Measurements from ENCODE around the gene LIN52. TPM values are rescaled to one million over a fixed set of nuclear protein-coding genes. Genes with fewer than 3 reads are reported as not detected.

The LIN52 gene
- total and polyA plus RNA-seq, 4 donors: 9.0 to 13.9 (median 9.9) TPM

GRCh38 chr14:74211945-74212580 is 127.3 kb downstream of the LIN52 start:
- no peak overlapping the region for H3K27ac ChIP-seq (ENCODE audit: low read depth in 1 of 2, low read length in 2 of 2)

DNA sequence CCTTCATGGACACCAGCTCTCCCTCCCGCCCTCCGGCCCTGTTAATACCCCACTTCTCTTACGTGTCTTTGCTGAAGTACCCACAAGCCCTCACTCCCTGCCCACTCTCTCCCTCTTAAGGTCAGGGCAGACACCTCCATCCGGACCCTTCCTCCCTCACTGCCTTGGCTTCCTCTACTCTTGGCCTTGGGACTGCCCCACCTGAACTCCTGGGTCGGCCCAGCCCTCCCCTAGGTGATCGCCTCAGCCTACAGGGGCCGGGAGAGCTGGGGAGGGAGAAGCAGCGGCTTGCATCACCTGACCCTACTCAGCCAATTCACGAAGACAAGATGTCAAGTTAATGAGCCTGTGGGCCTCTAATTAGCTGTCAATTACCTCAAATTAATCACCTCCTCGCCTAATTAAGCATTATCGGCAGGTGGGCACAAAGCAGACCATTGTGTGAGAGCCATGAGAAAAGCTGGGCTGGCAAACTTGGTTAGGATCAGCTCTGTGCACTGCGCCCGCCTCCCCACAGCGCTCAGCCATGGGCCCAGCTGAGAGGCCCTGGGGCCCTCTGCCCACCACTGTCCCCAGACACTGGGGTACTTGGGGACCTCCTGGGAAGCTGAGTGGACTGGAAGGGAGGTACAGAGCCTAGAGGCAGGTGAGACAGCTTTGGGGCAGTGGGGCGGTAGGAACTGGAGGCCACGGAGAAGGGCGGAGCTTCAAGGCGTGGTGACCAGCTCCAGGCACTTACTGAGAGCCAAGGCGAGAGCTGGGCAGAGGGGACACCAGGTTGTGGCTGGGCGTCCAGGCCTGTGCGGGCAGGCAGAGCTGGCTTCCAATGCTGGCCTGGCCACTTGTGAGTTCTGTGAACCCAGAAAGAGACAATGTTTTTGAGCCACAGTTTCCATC is 129.4 kb downstream of the LIN52 start:
- Histone ChIP-seq H3K36me3 (ENCODE audit: control insufficient read depth in 1 of 2, insufficient read depth in 2 of 2, low read length in 1 of 2) (no peaks in the 10 kb centered on the region), H3K9me3 (ENCODE audit: control insufficient read depth, low read length) (no peaks in the 10 kb centered on the region), H3K4me1 (ENCODE audit: control insufficient read depth in 1 of 2, insufficient read depth in 2 of 2, low read length in 2 of 2) (no peaks in the 10 kb centered on the region), H3K27ac (ENCODE audit: low read depth in 1 of 2, low read length in 2 of 2) (no peak overlapping the region), H3K27me3 (ENCODE audit: control insufficient read depth in 1 of 2, insufficient read depth in 2 of 2, low read length in 1 of 2) (no peaks in the 10 kb centered on the region), H3K4me3 (ENCODE audit: low read length in 2 of 2) (no peak overlapping the region)
- ATAC-seq (ENCODE audit: low FRiP score) (no peak), DNase-seq (no peak)
- intact Hi-C loops (cut with DNase I): no loop called here
- 78 to 79% methylated on average over 21 of the region's 21 CpGs for WGBS, 2 donors

More at GRCh38 chr14:74211945-74212580, 127.3 kb downstream of the LIN52 start:
- no peaks in the 10 kb centered on the region for H3K9me3 ChIP-seq (ENCODE audit: control insufficient read depth, low read length)
- H3K27me3 ChIP-seq (ENCODE audit: control insufficient read depth in 1 of 2, insufficient read depth in 2 of 2, low read length in 1 of 2): no peaks in the 10 kb centered on the region
- intact Hi-C loops (cut with DNase I): no loop called here
- DNase-seq: no peak
- ATAC-seq (ENCODE audit: low FRiP score): no peak
- 85 to 86% methylated on average over 6 of the region's 6 CpGs for WGBS, 2 donors
- H3K36me3 ChIP-seq (ENCODE audit: control insufficient read depth in 1 of 2, insufficient read depth in 2 of 2, low read length in 1 of 2): no peaks in the 10 kb centered on the region
- H3K4me3 ChIP-seq (ENCODE audit: low read length in 2 of 2): no peak overlapping the region
- H3K4me1 ChIP-seq (ENCODE audit: control insufficient read depth in 1 of 2, insufficient read depth in 2 of 2, low read length in 2 of 2): no peaks in the 10 kb centered on the region

GRCh38 chr14:74216671-74217070 is 131.9 kb downstream of the LIN52 start:
- ATAC-seq (ENCODE audit: low FRiP score) (no peak), DNase-seq (no peak)
- H3K4me3 ChIP-seq (ENCODE audit: low read length in 2 of 2): no peak overlapping the region
- H3K27me3 ChIP-seq (ENCODE audit: control insufficient read depth in 1 of 2, insufficient read depth in 2 of 2, low read length in 1 of 2): no peaks in the 10 kb centered on the region
- intact Hi-C loops (cut with DNase I): loop anchor here in 1 of 2 donors (5.0 kb wide), 1 partner anchor 36 kb away; no protein-coding TSS in a partner anchor
- no peaks in the 10 kb centered on the region for H3K36me3 ChIP-seq (ENCODE audit: control insufficient read depth in 1 of 2, insufficient read depth in 2 of 2, low read length in 1 of 2)
- no peaks in the 10 kb centered on the region for H3K9me3 ChIP-seq (ENCODE audit: control insufficient read depth, low read length)
- no peaks in the 10 kb centered on the region for H3K4me1 ChIP-seq (ENCODE audit: control insufficient read depth in 1 of 2, insufficient read depth in 2 of 2, low read length in 2 of 2)
- 89 to 91% methylated on average over 11 of the region's 11 CpGs for WGBS, 2 donors
- H3K27ac ChIP-seq (ENCODE audit: low read depth in 1 of 2, low read length in 2 of 2): no peak overlapping the region

- H3K27me3 ChIP-seq (ENCODE audit: control insufficient read depth in 1 of 2, insufficient read depth in 2 of 2, low read length in 1 of 2): no peaks in the 10 kb centered on the region
- H3K27ac ChIP-seq (ENCODE audit: low read depth in 1 of 2, low read length in 2 of 2): no peak overlapping the region
Measured at GRCh38 chr14:74217672-74218448, 133.1 kb downstream of the LIN52 start.

GRCh38 chr14:74218462-74218861 is 133.7 kb downstream of the LIN52 start:
- ATAC-seq (ENCODE audit: low FRiP score) (no peak), DNase-seq (no peak)
- Histone ChIP-seq H3K4me3 (ENCODE audit: low read length in 2 of 2) (no peak overlapping the region), H3K27ac (ENCODE audit: low read depth in 1 of 2, low read length in 2 of 2) (no peak overlapping the region), H3K9me3 (ENCODE audit: control insufficient read depth, low read length) (no peaks in the 10 kb centered on the region), H3K27me3 (ENCODE audit: control insufficient read depth in 1 of 2, insufficient read depth in 2 of 2, low read length in 1 of 2) (no peaks in the 10 kb centered on the region), H3K4me1 (ENCODE audit: control insufficient read depth in 1 of 2, insufficient read depth in 2 of 2, low read length in 2 of 2) (no peaks in the 10 kb centered on the region), H3K36me3 (ENCODE audit: control insufficient read depth in 1 of 2, insufficient read depth in 2 of 2, low read length in 1 of 2) (no peaks in the 10 kb centered on the region)
- 22 to 24% methylated on average over 4 of the region's 4 CpGs for WGBS, 2 donors
- intact Hi-C loops (cut with DNase I): loop anchor here in 1 of 2 donors (5.0 kb wide), 1 partner anchor 34 kb away; no protein-coding TSS in a partner anchor

More at GRCh38 chr14:74217672-74218448, 133.1 kb downstream of the LIN52 start:
- no peaks in the 10 kb centered on the region for H3K9me3 ChIP-seq (ENCODE audit: control insufficient read depth, low read length)
- H3K36me3 ChIP-seq (ENCODE audit: control insufficient read depth in 1 of 2, insufficient read depth in 2 of 2, low read length in 1 of 2): no peaks in the 10 kb centered on the region
- intact Hi-C loops (cut with DNase I): loop anchor here in 1 of 2 donors (5.0 kb wide), 1 partner anchor 34 kb away; no protein-coding TSS in a partner anchor
- peak; percentile 85 for ATAC-seq (ENCODE audit: low FRiP score)
- DNase-seq: peak; percentile 73 to 93
- no peaks in the 10 kb centered on the region for H3K4me1 ChIP-seq (ENCODE audit: control insufficient read depth in 1 of 2, insufficient read depth in 2 of 2, low read length in 2 of 2)
- WGBS, 2 donors: 10 to 11% methylated on average over 34 to 40 of the region's 40 CpGs
- no peak overlapping the region for H3K4me3 ChIP-seq (ENCODE audit: low read length in 2 of 2)

DNA sequence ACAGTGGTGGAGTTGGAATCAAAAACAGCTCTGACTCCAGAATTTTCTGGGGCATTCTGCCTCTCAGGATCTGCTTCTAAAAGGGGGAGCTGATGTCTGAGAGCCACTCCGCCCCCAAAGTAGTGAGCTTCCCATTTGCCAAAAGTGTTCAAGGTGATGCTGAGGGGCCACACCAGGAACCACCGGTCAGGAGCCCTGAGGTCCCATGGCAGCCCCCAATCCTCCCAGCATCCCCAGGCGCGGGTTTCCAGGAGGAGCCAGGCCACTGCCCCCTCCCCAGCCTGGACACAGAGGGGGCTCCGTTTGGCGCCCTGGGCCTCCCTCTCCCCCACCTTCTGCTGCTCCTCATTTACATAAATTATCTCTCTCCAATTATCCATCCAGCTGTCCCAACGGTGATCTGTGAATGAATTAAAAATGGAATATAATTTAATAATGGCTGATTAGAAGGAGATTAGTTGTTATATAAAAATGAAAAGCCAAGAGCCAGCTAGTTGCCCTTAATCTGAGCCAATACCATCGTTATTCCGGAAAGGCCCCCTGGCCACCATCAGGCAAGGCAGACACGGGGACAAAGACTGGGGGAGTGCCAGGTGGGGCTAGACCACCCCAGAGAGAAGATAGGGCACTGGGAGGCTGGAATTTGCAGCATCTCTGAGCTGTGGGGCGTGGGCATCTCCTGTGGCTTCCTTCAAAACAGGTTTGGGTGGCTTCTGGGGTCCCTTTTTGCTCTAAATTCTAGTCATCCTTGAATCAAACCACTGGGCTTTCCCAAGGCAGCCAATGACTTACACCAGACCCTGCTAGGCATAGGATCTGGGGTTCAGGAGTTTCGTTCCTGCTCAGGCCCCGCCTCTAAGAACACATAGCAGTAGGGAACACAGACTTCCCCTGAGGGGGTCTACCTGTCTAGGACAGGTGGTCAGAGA is 134.8 kb downstream of the LIN52 start:
- intact Hi-C loops (cut with DNase I): loop anchor here (5.0 kb wide), 2 partner anchors 33 to 38 kb away; no protein-coding TSS in a partner anchor
- no peak overlapping the region for H3K4me3 ChIP-seq (ENCODE audit: low read length in 2 of 2)

GRCh38 chr14:74220991-74221390 is 136.2 kb downstream of the LIN52 start:
- DNase-seq (no peak), ATAC-seq (ENCODE audit: low FRiP score) (no peak)
- H3K4me1 ChIP-seq (ENCODE audit: control insufficient read depth in 1 of 2, insufficient read depth in 2 of 2, low read length in 2 of 2): no peaks in the 10 kb centered on the region
- no peaks in the 10 kb centered on the region for H3K9me3 ChIP-seq (ENCODE audit: control insufficient read depth, low read length)
- no peaks in the 10 kb centered on the region for H3K36me3 ChIP-seq (ENCODE audit: control insufficient read depth in 1 of 2, insufficient read depth in 2 of 2, low read length in 1 of 2)
- H3K27me3 ChIP-seq (ENCODE audit: control insufficient read depth in 1 of 2, insufficient read depth in 2 of 2, low read length in 1 of 2): no peaks in the 10 kb centered on the region
- H3K27ac ChIP-seq (ENCODE audit: low read depth in 1 of 2, low read length in 2 of 2): no peak overlapping the region
- intact Hi-C loops (cut with DNase I): loop anchor here in 1 of 2 donors (5.0 kb wide), 1 partner anchor 36 kb away; no protein-coding TSS in a partner anchor
- no peak overlapping the region for H3K4me3 ChIP-seq (ENCODE audit: low read length in 2 of 2)
- WGBS, 2 donors: 86 to 89% methylated on average over 6 of the region's 6 CpGs

More for the DNA sequence above, 134.8 kb downstream of the LIN52 start:
- no peak for ATAC-seq (ENCODE audit: low FRiP score)
- H3K4me1 ChIP-seq (ENCODE audit: control insufficient read depth in 1 of 2, insufficient read depth in 2 of 2, low read length in 2 of 2): no peaks in the 10 kb centered on the region
- no peak overlapping the region for H3K27ac ChIP-seq (ENCODE audit: low read depth in 1 of 2, low read length in 2 of 2)
- 70 to 72% methylated on average over 13 of the region's 13 CpGs for WGBS, 2 donors
- H3K36me3 ChIP-seq (ENCODE audit: control insufficient read depth in 1 of 2, insufficient read depth in 2 of 2, low read length in 1 of 2): no peaks in the 10 kb centered on the region
- no peaks in the 10 kb centered on the region for H3K9me3 ChIP-seq (ENCODE audit: control insufficient read depth, low read length)
- no peak for DNase-seq
- H3K27me3 ChIP-seq (ENCODE audit: control insufficient read depth in 1 of 2, insufficient read depth in 2 of 2, low read length in 1 of 2): no peaks in the 10 kb centered on the region
